Central memory CD8-positive, alpha-beta T cell (primary cell): ENCODE data around the gene PHIP.

Experiments used
- ATAC-seq: fragments of 150-1000 bp; cut with Tn5 transposase; replicated peaks from 2 replicates; pipeline ENCODE4 v1.10.0; 2022; ENCODE audit warnings: mild to moderate bottlenecking, moderate FRiP score, moderate number of reproducible peaks; ENCODE audit not compliant: poor library complexity, severe bottlenecking; ENCODE audit errors: extremely low read depth
- DNase-seq, 2 donors: peaks; one replicate each; pipeline ENCODE4 v3.0.0; 2021; ENCODE audit warnings: low spot score in 2 of 2
- H3K27ac Mint-ChIP-seq: one replicate; pipeline ENCODE4 v1.8.0; 2022; ENCODE audit warnings: low read depth, mild to moderate bottlenecking, moderate library complexity, mixed read lengths
- H3K27me3 Mint-ChIP-seq: one replicate; pipeline ENCODE4 v1.8.0; 2022; ENCODE audit warnings: mixed read lengths
- H3K36me3 Mint-ChIP-seq: one replicate; pipeline ENCODE4 v1.8.0; 2022; ENCODE audit warnings: mild to moderate bottlenecking, moderate library complexity, mixed read lengths; ENCODE audit not compliant: insufficient read depth
- H3K4me1 Mint-ChIP-seq: one replicate; pipeline ENCODE4 v1.8.0; 2022; ENCODE audit warnings: mixed read lengths
- H3K4me3 Mint-ChIP-seq: one replicate; pipeline ENCODE4 v1.8.0; 2022; ENCODE audit warnings: mild to moderate bottlenecking, moderate library complexity, mixed read lengths
- H3K9me3 Mint-ChIP-seq: one replicate; pipeline ENCODE4 v1.8.0; 2022; ENCODE audit warnings: mixed read lengths

The PHIP gene

DNA sequence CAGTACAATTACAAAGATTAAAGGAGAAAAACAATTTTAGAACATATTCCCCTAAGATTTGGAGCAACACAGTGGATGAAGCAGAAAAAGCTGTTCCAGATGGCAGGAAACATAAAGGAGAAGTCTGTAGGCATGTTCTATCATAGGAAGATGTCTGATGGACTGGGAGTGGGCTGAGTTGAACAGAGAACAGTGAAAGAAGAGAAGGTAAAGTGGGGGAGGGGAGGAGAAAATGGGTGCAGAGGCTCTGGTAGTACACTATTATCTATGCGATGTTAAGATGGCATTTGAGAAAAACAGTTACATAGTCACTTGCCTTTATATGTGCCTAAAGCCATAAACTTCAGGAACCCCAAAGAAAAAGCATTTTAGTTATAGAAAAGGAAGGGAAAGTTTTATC is 4.2 kb upstream of the PHIP start:
- H3K27ac Mint-ChIP-seq = no peak overlapping the region

DNA sequence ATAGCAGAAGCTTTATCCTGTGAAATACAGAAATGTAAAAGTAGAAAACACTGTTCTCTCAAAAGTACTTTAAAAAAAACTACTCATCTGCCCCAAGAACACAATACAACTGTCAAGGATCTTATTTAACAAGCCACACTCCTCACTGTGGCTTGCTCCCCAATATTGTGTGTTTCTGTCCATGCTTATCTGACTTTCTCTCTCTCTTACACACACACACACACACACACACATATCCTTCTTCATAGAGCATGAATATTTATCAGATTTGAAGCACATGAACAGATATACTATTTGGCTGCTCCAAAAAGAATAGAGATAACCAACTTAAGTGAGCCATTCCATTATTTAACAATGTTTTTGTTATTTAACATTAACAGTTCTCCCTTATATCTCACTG is 3.6 kb upstream of the PHIP start:
- peaks cover 47% of the 10 kb centered on the region for H3K27me3 Mint-ChIP-seq
- H3K27ac Mint-ChIP-seq = no peak overlapping the region
- H3K4me1 Mint-ChIP-seq = peaks cover 8% of the 10 kb centered on the region
- no peak for DNase-seq
- peaks cover 18% of the 10 kb centered on the region for H3K36me3 Mint-ChIP-seq
- H3K9me3 Mint-ChIP-seq = no peaks in the 10 kb centered on the region
- ATAC-seq = no peak
- H3K4me3 Mint-ChIP-seq = no peak overlapping the region

More for the DNA sequence above, 4.2 kb upstream of the PHIP start:
- ATAC-seq (no peak), DNase-seq (no peak)
- Mint-ChIP-seq H3K36me3 (peaks cover 16% of the 10 kb centered on the region), H3K9me3 (no peaks in the 10 kb centered on the region), H3K27me3 (peaks cover 53% of the 10 kb centered on the region), H3K4me3 (no peak overlapping the region), H3K4me1 (peaks cover 8% of the 10 kb centered on the region)

- H3K9me3 Mint-ChIP-seq = no peaks in the 10 kb centered on the region
- H3K4me1 Mint-ChIP-seq = peaks cover 24% of the 10 kb centered on the region
- peak overlapping the region; percentile 93 for H3K27ac Mint-ChIP-seq
- DNase-seq (no peak), ATAC-seq (no peak)
- H3K4me3 Mint-ChIP-seq = peak overlapping the region; percentile 97
- peaks cover 24% of the 10 kb centered on the region for H3K36me3 Mint-ChIP-seq
- H3K27me3 Mint-ChIP-seq = peaks cover 33% of the 10 kb centered on the region
Observed at GRCh38 chr6:79079561-79080041, 1.5 kb upstream of the PHIP start.

GRCh38 chr6:79077715-79078074 is 359 bp downstream of the PHIP start:
- Mint-ChIP-seq H3K4me1 (peaks cover 33% of the 10 kb centered on the region), H3K27me3 (peaks cover 14% of the 10 kb centered on the region)
- DNase-seq = no peak

DNA sequence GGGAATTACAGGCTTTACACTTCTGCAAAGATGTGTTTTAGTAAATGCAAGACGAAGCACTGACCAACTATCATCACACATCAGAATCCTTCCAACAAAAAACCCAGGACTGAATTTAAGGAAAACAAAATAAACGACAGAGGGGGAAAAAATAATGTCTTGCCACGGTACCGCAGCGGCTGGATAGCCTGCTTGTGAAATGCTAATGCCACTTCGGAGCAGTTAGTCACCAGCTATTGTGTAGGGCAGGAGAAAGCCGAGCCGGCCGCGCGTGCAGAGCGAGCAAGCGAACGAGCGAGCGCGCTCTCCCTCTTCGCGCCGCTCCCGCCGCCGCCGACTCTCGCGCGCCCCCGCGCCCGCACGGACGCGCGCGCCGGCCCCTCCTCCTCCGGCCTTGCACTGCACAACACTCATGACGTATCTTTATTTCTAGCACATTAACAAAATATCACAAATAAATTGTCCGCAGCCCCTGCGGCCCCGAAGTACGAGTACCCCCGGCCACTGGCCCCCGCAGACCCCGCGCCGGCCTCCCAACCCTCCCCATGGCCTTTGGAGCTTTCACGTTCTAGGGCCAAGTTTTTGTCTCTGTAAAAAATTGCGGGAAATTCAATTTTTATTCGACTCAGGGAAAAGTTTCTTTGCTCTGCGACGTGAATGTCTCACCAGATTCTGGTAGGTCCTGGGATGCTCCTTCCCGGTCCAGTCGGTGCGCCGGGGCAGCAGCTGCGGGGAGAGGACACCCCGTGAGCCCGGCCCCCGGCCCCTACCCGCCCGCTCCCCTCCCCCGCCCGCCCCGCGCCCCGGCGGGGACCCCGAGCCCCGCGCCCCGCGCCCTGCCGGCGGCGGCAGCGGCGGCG is 1.0 kb downstream of the PHIP start:
- peak; percentile 60 for ATAC-seq
- Mint-ChIP-seq H3K27me3 (peaks cover 7% of the 10 kb centered on the region), H3K36me3 (peaks cover 24% of the 10 kb centered on the region), H3K4me1 (peaks cover 33% of the 10 kb centered on the region), H3K27ac (peak overlapping the region; percentile 88), H3K4me3 (peak overlapping the region; percentile 97), H3K9me3 (no peaks in the 10 kb centered on the region)
- peak; percentile 87 to 88 for DNase-seq

More at GRCh38 chr6:79077715-79078074, 359 bp downstream of the PHIP start:
- peak; percentile 4 for ATAC-seq
- Mint-ChIP-seq H3K36me3 (peaks cover 22% of the 10 kb centered on the region), H3K27ac (peak overlapping the region; percentile 93), H3K9me3 (no peaks in the 10 kb centered on the region), H3K4me3 (peak overlapping the region; percentile 97)

- ATAC-seq (no peak), DNase-seq (no peak)
- H3K4me3 Mint-ChIP-seq = peak overlapping the region; percentile 97
- no peaks in the 10 kb centered on the region for H3K9me3 Mint-ChIP-seq
- no peaks in the 10 kb centered on the region for H3K27me3 Mint-ChIP-seq
- peaks cover 34% of the 10 kb centered on the region for H3K4me1 Mint-ChIP-seq
- peak overlapping the region; percentile 88 for H3K27ac Mint-ChIP-seq
- H3K36me3 Mint-ChIP-seq = peaks cover 23% of the 10 kb centered on the region
Observed at GRCh38 chr6:79076160-79076559, 1.9 kb downstream of the PHIP start.

GRCh38 chr6:79073888-79074287 is 4.2 kb downstream of the PHIP start:
- H3K4me3 Mint-ChIP-seq = peak overlapping the region; percentile 97
- H3K9me3 Mint-ChIP-seq = no peaks in the 10 kb centered on the region
- ATAC-seq (no peak), DNase-seq (no peak)
- H3K36me3 Mint-ChIP-seq = peaks cover 23% of the 10 kb centered on the region
- peak overlapping the region; percentile 88 for H3K27ac Mint-ChIP-seq
- H3K4me1 Mint-ChIP-seq = peaks cover 39% of the 10 kb centered on the region
- H3K27me3 Mint-ChIP-seq = no peaks in the 10 kb centered on the region

- DNase-seq (no peak), ATAC-seq (no peak)
- H3K36me3 Mint-ChIP-seq = peaks cover 12% of the 10 kb centered on the region
- H3K4me1 Mint-ChIP-seq = peaks cover 37% of the 10 kb centered on the region
- H3K27me3 Mint-ChIP-seq = no peaks in the 10 kb centered on the region
- H3K27ac Mint-ChIP-seq = peak overlapping the region; percentile 88
- H3K9me3 Mint-ChIP-seq = no peaks in the 10 kb centered on the region
- peak overlapping the region; percentile 49 for H3K4me3 Mint-ChIP-seq
Observed at GRCh38 chr6:79072640-79073181, 5.3 kb downstream of the PHIP start.

GRCh38 chr6:79071547-79071946 is 6.5 kb downstream of the PHIP start:
- Mint-ChIP-seq H3K27me3 (no peaks in the 10 kb centered on the region), H3K4me3 (no peak overlapping the region), H3K4me1 (peaks cover 44% of the 10 kb centered on the region), H3K27ac (no peak overlapping the region), H3K9me3 (no peaks in the 10 kb centered on the region), H3K36me3 (peaks cover 8% of the 10 kb centered on the region)
- DNase-seq = no peak
- ATAC-seq = no peak

- no peak for DNase-seq
- no peaks in the 10 kb centered on the region for H3K27me3 Mint-ChIP-seq
- H3K36me3 Mint-ChIP-seq = peaks cover 3% of the 10 kb centered on the region
- H3K27ac Mint-ChIP-seq = peak overlapping the region; percentile 19
- H3K4me3 Mint-ChIP-seq = peak overlapping the region; percentile 46
- no peaks in the 10 kb centered on the region for H3K9me3 Mint-ChIP-seq
- no peak for ATAC-seq
- peaks cover 42% of the 10 kb centered on the region for H3K4me1 Mint-ChIP-seq
Observed at GRCh38 chr6:79070206-79070825, 7.7 kb downstream of the PHIP start.

DNA sequence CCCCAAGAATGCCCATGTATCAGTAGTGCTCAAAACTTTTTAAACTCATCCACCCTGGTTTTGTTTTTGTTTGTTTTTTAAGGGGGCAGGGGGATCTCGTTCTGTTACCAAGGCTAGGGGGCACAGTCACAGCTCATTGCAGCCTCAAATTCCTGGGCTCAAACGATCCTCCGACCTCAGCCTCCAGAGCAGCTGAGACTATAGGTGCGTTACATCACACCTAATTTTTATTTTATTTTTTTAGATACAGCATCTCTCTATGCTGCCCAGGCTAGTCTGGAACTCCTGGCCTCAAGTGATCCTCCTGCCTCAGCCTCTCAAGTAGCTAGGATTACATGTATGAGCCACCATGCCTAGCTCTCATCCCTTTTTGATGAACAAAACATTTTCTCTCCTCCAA is 11.2 kb downstream of the PHIP start:
- Mint-ChIP-seq H3K27me3 (no peaks in the 10 kb centered on the region), H3K4me3 (no peak overlapping the region), H3K36me3 (no peaks in the 10 kb centered on the region), H3K27ac (no peak overlapping the region), H3K9me3 (no peaks in the 10 kb centered on the region), H3K4me1 (peaks cover 26% of the 10 kb centered on the region)
- no peak for DNase-seq
- no peak for ATAC-seq

DNA sequence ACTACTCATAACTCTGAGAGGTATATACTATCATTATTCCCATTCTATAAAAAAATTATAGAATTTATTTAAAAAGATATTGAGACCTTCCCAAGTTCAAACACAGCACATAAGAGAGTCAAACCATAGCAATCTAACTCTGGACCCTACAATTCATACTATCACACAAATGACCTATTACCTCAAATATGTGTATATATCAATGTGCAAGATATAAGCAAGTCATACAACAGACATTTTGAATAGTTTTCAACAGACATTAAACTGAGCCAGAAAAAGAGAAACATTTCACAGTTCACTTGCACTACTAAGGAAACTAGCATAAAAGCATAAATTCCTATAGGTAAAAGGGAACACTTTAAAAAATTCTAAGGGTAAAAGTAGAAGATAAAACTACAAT is 11.7 kb downstream of the PHIP start:
- Mint-ChIP-seq H3K9me3 (no peaks in the 10 kb centered on the region), H3K4me1 (peaks cover 26% of the 10 kb centered on the region), H3K36me3 (no peaks in the 10 kb centered on the region), H3K27me3 (no peaks in the 10 kb centered on the region), H3K27ac (no peak overlapping the region), H3K4me3 (no peak overlapping the region)
- ATAC-seq (no peak), DNase-seq (no peak)

- DNase-seq = no peak
Observed at GRCh38 chr6:79065232-79065631, 12.8 kb downstream of the PHIP start.

More at GRCh38 chr6:79065232-79065631, 12.8 kb downstream of the PHIP start:
- Mint-ChIP-seq H3K9me3 (no peaks in the 10 kb centered on the region), H3K27me3 (no peaks in the 10 kb centered on the region), H3K36me3 (peaks cover 2% of the 10 kb centered on the region), H3K27ac (no peak overlapping the region), H3K4me3 (no peak overlapping the region), H3K4me1 (peaks cover 16% of the 10 kb centered on the region)
- no peak for ATAC-seq
